Measurements from ENCODE around the gene TRAF4. TPM values are rescaled to one million over a fixed set of nuclear protein-coding genes. Genes with fewer than 3 reads are reported as not detected.

The TRAF4 gene
- total and polyA plus RNA-seq, 9 of the 15 experiments (the other 6 are each of a cell fraction or from before 2014, with no cell fraction given): 2.4 to 147 (median 72.4) TPM

DNA sequence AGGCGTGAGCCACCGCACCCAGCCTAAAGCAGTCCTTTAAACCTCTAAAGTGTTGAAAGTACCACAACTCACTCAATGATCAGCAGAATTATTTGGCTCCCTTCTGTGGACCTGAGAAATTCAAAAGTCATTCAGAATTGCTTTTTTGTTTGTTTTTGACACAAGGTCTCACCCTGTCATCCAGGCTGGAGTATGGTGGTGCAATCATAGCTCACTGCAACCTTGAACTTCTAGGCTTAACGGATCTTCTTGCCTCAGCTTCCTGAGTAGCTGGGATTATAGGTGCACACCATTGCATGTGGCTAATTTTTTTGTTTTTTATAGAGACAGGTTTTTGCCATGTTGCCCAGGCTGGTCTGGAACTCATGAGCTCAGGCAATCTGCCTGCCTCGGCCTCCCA, 44.3 kb downstream of the TRAF4 start (continued):
- TF ChIP-seq, protein P1, sequence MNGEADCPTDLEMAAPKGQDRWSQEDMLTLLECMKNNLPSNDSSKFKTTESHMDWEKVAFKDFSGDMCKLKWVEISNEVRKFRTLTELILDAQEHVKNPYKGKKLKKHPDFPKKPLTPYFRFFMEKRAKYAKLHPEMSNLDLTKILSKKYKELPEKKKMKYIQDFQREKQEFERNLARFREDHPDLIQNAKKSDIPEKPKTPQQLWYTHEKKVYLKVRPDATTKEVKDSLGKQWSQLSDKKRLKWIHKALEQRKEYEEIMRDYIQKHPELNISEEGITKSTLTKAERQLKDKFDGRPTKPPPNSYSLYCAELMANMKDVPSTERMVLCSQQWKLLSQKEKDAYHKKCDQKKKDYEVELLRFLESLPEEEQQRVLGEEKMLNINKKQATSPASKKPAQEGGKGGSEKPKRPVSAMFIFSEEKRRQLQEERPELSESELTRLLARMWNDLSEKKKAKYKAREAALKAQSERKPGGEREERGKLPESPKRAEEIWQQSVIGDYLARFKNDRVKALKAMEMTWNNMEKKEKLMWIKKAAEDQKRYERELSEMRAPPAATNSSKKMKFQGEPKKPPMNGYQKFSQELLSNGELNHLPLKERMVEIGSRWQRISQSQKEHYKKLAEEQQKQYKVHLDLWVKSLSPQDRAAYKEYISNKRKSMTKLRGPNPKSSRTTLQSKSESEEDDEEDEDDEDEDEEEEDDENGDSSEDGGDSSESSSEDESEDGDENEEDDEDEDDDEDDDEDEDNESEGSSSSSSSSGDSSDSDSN (IDR thresholded peaks at IDR 0.05; ENCODE audit: borderline replicate concordance in 1 of 2, low read depth in 2 of 2, low read length in 2 of 2): no peak
- no peak for TF ChIP-seq BMI1 (IDR thresholded peaks at IDR 0.05; ENCODE audit: low read length)
- TF ChIP-seq TBP (optimal IDR thresholded peaks at IDR 0.05; ENCODE audit: low read depth, low read length): no peak
- no peak for TF ChIP-seq U2AF1 (optimal IDR thresholded peaks at IDR 0.05; ENCODE audit: low read depth, low read length)
- no peak for TF ChIP-seq RAD51 (IDR thresholded peaks at IDR 0.05; ENCODE audit: borderline replicate concordance, low read depth)

DNA sequence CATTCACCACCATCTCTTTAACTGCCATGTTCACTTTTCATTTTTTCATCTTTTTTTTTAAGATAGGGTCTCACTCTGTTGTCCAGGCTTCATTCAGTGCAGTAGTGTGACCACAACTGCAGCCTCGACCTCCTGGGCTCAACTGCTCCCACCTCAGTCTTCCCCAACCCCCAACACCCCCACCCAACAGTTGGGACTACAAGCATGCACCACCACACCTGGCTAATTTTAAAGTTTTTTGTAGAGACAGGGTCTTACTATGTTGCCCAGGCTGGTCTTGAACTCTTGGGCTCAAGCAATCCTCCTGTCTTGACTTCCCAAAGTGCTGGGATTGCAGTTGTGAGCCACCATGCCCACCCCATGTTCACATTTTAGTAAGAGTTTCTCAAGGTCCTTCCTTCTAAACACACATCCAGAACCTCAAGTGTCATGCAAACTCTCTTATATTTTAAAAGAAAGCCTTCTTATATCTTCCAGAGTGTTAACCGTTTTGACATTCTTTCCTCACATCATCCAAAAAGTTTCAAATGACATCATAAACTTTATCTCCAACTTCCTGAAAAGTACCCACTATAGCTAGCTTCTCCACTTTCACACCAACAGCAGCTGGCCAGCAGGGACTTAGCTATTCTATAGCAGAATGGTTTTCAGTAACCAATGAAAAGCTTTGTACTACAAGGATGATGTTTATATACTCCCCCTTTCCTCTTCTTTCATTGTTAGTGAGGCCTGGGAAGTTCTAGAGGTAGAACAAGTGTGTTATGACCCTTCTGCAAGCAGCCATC, 49.3 kb downstream of the TRAF4 start:
- no TSS peak for BruUV-seq (replicated peaks)
- peaks cover 16 to 21% of the 10 kb centered on the region in 2 experiments for H3K4me1 ChIP-seq (replicated peaks in 1 of 2; ENCODE audit: control insufficient read depth in 2 of 2, insufficient read depth in 2 of 2, low read length in 2 of 2)
- intact Hi-C loops (cut with micrococcal nuclease) (no loop called here), in situ Hi-C loops (cut with MboI) (no loop called here)
- ChIA-PET CTCF (ENCODE audit: low intra/inter-chr PET ratio) (no interaction called here), POLR2A (interaction anchor here (0.5 to 0.6 kb wide), 3 partner anchors 39 to 89 kb away, joined by 3 read pairs; no protein-coding TSS in a partner anchor)
- no peak overlapping the region for H2AFZ ChIP-seq (ENCODE audit: low read depth, low read length)
- peaks cover 50% of the 10 kb centered on the region for H3K36me3 ChIP-seq (ENCODE audit: control insufficient read depth, insufficient read depth, low read length)
- H3K27ac ChIP-seq (ENCODE audit: extremely low read depth, low read depth, low read length): peak overlapping the region; percentile 40; the same call in 1 of the 3 replicates
- FAIRE-seq (no peak), ATAC-seq (peak; percentile 78), DNase-seq (ENCODE audit: extremely low read depth in 1 of 4, low spot score in 3 of 4) (peak in 3 of 4 experiments; percentile 17 to 48 (median 43))
- no peak overlapping the region for H3K9ac ChIP-seq (ENCODE audit: insufficient read depth in 1 of 2, low read depth in 2 of 2, low read length in 2 of 2)
- peaks cover 8% of the 10 kb centered on the region for H4K20me1 ChIP-seq (replicated peaks; ENCODE audit: control insufficient read depth, insufficient read depth, low read length)
- WGBS (ENCODE audit: insufficient coverage, low coverage, missing lambda C conversion rate): 43% methylated on average over 2 of the region's 2 CpGs
- peaks cover 88% of the 10 kb centered on the region for H3K79me2 ChIP-seq (ENCODE audit: control insufficient read depth, insufficient read depth, low read length)
- no peaks in the 10 kb centered on the region for H3K9me3 ChIP-seq (replicated peaks; ENCODE audit: control insufficient read depth, insufficient read depth, low read depth, low read length)
- no peak overlapping the region for H3K4me3 ChIP-seq
- H3K4me2 ChIP-seq (ENCODE audit: insufficient read depth, low read length): no peak overlapping the region
- H3K27me3 ChIP-seq (ENCODE audit: control insufficient read depth in 2 of 2, insufficient read depth in 2 of 2, low read length in 2 of 2): no peaks in the 10 kb centered on the region
- no peaks in the 10 kb centered on the region for H3K9me1 ChIP-seq (ENCODE audit: control insufficient read depth, insufficient read depth, low read length)
- TF ChIP-seq, protein P2, sequence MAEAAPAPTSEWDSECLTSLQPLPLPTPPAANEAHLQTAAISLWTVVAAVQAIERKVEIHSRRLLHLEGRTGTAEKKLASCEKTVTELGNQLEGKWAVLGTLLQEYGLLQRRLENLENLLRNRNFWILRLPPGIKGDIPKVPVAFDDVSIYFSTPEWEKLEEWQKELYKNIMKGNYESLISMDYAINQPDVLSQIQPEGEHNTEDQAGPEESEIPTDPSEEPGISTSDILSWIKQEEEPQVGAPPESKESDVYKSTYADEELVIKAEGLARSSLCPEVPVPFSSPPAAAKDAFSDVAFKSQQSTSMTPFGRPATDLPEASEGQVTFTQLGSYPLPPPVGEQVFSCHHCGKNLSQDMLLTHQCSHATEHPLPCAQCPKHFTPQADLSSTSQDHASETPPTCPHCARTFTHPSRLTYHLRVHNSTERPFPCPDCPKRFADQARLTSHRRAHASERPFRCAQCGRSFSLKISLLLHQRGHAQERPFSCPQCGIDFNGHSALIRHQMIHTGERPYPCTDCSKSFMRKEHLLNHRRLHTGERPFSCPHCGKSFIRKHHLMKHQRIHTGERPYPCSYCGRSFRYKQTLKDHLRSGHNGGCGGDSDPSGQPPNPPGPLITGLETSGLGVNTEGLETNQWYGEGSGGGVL (CRISPR knock-in tag; IDR thresholded peaks at IDR 0.05): no peak
- TF ChIP-seq, protein P3, sequence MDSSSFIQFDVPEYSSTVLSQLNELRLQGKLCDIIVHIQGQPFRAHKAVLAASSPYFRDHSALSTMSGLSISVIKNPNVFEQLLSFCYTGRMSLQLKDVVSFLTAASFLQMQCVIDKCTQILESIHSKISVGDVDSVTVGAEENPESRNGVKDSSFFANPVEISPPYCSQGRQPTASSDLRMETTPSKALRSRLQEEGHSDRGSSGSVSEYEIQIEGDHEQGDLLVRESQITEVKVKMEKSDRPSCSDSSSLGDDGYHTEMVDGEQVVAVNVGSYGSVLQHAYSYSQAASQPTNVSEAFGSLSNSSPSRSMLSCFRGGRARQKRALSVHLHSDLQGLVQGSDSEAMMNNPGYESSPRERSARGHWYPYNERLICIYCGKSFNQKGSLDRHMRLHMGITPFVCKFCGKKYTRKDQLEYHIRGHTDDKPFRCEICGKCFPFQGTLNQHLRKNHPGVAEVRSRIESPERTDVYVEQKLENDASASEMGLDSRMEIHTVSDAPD (CRISPR knock-in tag; IDR thresholded peaks at IDR 0.05): no peak
- TF ChIP-seq TAF7 (tag; IDR thresholded peaks at IDR 0.05): no peak
- TF ChIP-seq, protein P4, sequence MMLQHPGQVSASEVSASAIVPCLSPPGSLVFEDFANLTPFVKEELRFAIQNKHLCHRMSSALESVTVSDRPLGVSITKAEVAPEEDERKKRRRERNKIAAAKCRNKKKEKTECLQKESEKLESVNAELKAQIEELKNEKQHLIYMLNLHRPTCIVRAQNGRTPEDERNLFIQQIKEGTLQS (IDR thresholded peaks at IDR 0.05): peak; percentile 41
- TF ChIP-seq, protein P4 (CRISPR knock-in tag; conservative IDR thresholded peaks at IDR 0.05): no peak
- no peak for TF ChIP-seq CBX5 (IDR thresholded peaks at IDR 0.05; ENCODE audit: borderline replicate concordance, low read depth)
- 0 out of 2 replicates have a peak, but pooled peaks have one; percentile 34 for TF ChIP-seq CREM (IDR thresholded peaks at IDR 0.05; ENCODE audit: low read depth)
- no peak for TF ChIP-seq ZC3H11A (IDR thresholded peaks at IDR 0.05; ENCODE audit: low read depth, low read length)

Measured in K562 (cell line).